NCI-H2029 (cell line): ENCODE data around the gene CSTPP1.
"Not testable (repeated sequence)": the region's sequence is repeated elsewhere in the genome, so short reads cannot be mapped to it uniquely, and the experiment has no call there.

ENCODE experiments used
- DNase-seq: peaks from one replicate; lab custom pipeline; 2025; lab: John Stamatoyannopoulos, UW

Gene CSTPP1

GRCh38 chr11:47050284-47050683, 113.7 kb downstream of the CSTPP1 start:
- no peak for DNase-seq

GRCh38 chr11:47051217-47051616, 114.7 kb downstream of the CSTPP1 start:
- DNase-seq = no peak

DNA sequence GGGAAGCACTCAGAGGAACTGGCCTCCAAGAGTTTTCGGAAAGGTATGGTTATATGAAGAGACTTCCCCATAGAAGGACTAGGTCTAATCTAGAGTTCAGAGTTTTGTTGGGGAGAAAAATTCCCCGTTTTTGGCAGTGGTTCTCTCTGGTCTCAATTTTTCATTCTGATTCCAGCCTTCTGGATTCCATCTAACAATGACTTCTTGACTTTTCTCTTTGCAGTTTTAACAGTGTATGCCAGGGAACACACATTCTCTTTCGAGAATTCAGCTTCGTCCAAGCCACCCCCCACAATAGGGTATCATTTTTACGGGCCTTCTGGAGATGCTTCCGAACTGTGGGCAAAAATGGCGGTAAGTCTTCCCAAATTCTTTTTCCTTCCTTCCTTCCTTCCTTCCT, 115.6 kb downstream of the CSTPP1 start:
- no peak for DNase-seq

DNA sequence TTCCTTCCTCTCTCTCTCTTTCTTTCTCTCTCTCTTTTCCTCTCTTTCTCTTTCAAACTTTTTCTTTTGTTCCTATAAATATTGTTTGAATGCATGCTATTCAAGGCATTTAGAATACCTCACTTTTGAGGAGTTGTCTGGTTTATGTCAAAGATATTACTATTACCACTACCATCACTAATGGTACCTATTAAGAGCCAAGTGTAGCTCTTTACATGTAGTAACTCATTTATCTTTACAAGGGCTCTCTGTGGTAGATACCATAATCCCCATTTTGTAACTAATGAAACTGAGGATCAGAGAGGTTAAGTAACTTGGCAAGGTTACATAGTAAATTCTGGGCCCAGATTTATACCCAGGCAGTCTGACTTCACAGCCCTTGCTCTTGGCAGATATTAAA, 116.0 kb downstream of the CSTPP1 start:
- DNase-seq = no peak

DNA sequence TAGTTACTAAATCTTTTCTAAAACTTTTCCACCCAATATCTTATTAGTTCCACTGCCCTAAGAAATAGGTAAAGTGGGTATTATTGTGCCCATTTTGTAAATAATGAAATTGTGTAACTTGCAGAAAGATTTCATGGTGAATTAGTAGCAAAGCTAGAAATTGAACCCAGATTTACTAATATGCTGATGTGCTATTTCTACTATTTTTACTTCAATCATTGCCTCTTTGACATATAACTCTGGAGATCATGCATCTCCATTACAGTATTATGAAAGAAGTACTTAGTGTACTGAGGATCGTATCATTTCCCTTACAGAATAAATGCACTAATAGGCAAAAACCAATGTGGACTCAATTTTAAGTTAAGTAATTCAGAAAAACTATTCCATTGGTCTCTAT, 119.0 kb downstream of the CSTPP1 start:
- DNase-seq = no peak

GRCh38 chr11:47056261-47056915, 119.8 kb downstream of the CSTPP1 start:
- no peak for DNase-seq

DNA sequence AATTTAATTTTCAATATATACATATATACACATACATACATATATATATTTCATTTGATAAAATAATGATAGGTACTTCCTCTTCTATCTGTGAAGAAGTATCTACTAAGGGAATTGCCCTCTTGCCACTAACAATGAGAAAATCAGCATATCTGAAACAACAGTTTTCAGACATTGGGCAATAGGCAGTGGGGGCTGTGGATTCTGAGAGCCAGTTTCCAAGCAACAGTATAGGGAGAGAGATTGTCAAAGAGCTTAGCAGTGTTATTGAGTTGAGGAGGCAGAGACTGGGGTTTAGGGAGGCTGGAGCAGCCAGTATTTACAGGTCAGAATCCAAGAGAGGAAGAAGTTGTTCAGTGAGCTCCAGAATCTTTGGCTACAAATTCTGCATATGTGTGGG, 120.8 kb downstream of the CSTPP1 start:
- DNase-seq = no peak

DNA sequence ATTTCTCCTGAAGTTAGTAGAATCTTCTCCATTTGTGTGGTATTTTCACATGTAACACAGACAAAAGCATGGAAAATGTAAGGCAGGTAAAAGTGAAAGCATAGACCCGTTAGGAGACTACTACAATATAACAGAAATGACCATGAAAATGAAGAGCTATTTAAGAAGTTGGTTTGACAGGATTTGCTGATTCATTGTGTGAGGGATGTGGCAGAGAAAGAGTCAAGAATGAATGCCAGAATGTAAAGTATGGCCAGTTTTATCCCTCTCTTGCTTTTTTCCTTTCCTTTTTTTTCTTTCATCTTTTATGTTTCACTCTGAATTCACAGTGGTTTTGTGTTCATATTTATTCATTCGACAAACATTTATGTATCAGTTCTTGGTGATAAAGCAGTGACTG, 124.2 kb downstream of the CSTPP1 start:
- no peak for DNase-seq

DNA sequence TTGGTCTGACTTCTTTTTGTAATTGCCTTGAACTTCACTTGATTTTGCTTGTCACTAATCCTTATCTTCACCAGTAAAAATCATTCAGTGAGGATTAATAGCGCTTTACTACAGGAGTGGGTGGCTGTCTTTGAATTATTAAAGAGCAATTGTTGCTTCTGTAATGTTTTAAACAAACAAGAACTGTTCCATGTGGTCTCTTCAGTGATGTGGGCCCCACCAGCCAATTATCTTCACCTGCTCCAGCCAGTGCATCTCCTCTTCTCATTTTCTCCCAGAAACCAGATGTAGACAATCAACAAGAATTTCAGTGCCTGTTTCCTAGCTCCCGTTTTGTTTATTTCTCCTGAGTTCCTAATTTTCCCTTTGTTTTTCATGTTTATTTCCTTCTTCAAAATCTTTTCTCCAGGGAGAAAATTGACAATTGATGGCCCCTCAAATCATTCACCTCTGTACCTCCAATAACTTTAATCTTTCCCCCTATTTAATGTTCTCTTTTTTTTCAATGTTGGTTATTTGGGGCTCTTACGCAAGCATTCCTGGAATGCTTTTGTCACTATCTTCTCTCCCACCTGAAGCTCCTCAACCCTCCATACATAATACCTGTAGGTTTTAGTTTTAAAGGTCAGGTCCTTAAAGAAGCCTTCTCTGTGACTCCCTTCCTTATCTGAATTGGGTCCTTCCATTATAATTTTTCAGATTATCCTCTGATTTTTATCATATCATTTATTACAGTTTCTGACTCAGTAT, 125.0 kb downstream of the CSTPP1 start:
- peak; percentile 6 for DNase-seq

- no peak for DNase-seq
Measured at GRCh38 chr11:47062736-47063135, 126.2 kb downstream of the CSTPP1 start.

DNA sequence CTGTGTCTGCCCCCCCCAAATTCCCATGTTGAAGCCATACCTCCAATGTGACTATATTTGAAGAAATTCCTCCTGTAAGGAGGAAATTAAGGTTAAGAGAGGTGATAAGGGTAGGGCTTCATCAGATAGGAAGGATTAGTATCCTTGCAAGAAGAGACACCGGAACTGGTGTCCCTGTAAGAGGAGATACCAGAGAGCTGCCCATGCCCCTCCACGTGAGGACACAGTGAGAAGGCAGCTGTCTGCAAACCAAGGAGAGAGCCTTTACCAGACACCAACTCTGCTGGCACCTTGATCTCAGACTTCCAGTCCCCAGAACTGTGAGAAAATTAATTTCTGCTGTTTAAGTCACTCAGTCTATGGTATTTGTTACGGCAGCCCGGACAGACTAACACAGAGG, 130.8 kb downstream of the CSTPP1 start:
- no peak for DNase-seq

GRCh38 chr11:47070769-47071168, 134.2 kb downstream of the CSTPP1 start:
- DNase-seq = no peak

GRCh38 chr11:47071341-47071740, 134.8 kb downstream of the CSTPP1 start:
- no peak for DNase-seq

DNA sequence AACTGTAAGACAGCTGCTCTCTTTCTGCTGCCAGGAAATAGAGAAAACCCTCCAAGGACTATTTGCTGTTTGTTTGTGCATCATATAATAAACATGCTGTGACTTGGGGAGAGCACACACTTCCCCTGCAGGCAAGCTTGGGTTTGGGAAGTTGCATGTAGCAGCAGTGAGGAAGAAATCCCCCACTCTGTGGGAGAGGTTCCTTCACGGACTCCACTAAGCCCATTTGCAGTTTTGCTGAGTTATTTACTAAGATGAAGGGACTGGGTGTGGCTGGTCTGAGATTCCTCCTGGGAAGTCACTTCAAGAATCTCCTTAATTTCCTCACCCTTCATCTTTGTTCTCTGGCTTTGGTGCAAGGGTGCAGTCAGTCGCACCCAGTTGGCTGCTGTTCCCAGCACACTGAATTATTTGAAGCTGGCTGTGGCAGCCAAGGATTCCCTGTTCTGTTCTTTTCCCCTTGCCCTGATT, 135.3 kb downstream of the CSTPP1 start:
- no peak for DNase-seq

GRCh38 chr11:47078751-47079521, 142.4 kb downstream of the CSTPP1 start:
- no peak for DNase-seq

GRCh38 chr11:47080775-47081174, 144.2 kb downstream of the CSTPP1 start:
- DNase-seq = not testable (repeated sequence)

DNA sequence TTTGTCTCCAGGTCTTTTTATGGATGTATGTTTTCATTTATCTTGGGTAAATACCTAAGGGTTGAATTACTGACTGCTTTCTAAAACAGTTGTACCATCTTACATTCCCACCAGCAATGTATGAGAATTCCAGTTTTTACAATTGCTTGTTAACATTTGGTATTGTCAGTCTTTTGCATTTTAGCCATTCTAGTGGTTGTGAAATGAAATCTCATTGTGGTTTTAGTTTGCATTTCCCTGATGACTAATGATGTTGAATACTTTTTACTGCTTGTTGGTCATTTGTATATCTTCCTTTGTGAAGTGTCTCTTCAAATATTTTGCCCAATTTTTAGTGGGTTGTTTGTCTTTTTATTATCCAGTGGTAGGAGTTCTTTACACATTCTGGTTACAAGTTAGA, 147.4 kb downstream of the CSTPP1 start:
- no peak for DNase-seq

GRCh38 chr11:47087801-47088200, 151.2 kb downstream of the CSTPP1 start:
- DNase-seq = no peak

GRCh38 chr11:47093541-47093940, 157.0 kb downstream of the CSTPP1 start:
- no peak for DNase-seq

GRCh38 chr11:47096871-47097270, 160.3 kb downstream of the CSTPP1 start:
- DNase-seq = not testable (repeated sequence)

- DNase-seq = not testable (repeated sequence)
Measured at GRCh38 chr11:47098223-47098622, 161.7 kb downstream of the CSTPP1 start.

- DNase-seq = peak; percentile 50
Measured at GRCh38 chr11:47099214-47099917, 162.8 kb downstream of the CSTPP1 start.
